GM12873 (cell line): ENCODE data around the gene DLG4.
A peak's percentile ranks its signal among the peaks of the same experiment; 100 is the strongest.

Experiments
- CTCF ChIP-seq: IDR thresholded peaks from 2 replicates; pipeline ENCODE4 v1.5.1; 2012; ENCODE audit warnings: low read depth, mild to moderate bottlenecking, moderate library complexity, low read length, control low read depth; ENCODE audit not compliant: insufficient read depth; ENCODE audit errors: missing control alignments

The DLG4 gene

GRCh38 chr17:7252176-7253043, 32.8 kb upstream of the DLG4 start, which contains the start of gene ELP5:
Gene ELP5 (plus strand): TSS chr17:7252215. CDS start chr17:7252551, 336 bp downstream.
- TF ChIP-seq CTCF = peak; percentile 35

- TF ChIP-seq CTCF = no peak
These were observed 32.1 kb upstream of the DLG4 start, which contains the start of gene CTDNEP1 for GRCh38 chr17:7251661-7252175. Gene CTDNEP1 (minus strand): TSS chr17:7251734. CDS start chr17:7251296, 438 bp downstream.

- TF ChIP-seq CTCF = no peak
These were observed 31.3 kb upstream of the DLG4 start for GRCh38 chr17:7250695-7251627.

- no peak for TF ChIP-seq CTCF
These were observed 30.2 kb upstream of the DLG4 start for GRCh38 chr17:7249830-7250229.

GRCh38 chr17:7249214-7249613, 29.6 kb upstream of the DLG4 start:
- no peak for TF ChIP-seq CTCF

- no peak for TF ChIP-seq CTCF
These were observed 29.2 kb upstream of the DLG4 start for GRCh38 chr17:7248796-7249195.
